Dermis lymphatic vessel endothelial cell (primary cell): ENCODE results near the gene GPSM3. TPM values are rescaled to one million over a fixed set of nuclear protein-coding genes. Genes with fewer than 3 reads are reported as not detected.

Experiments
- total RNA-seq: library from RNA; depleted of rRNA; stranded (reverse); fragments of >200 nt; gene quantifications from 2 replicates; pipeline ENCODE4 v1.2.1, GENCODE V29; 2014

The GPSM3 gene
- 5.9 and 7.5 TPM in 2 replicates for total RNA-seq

GRCh38 chr6:32192608-32193039 lies at the start of gene GPSM3:
TSS of gene GPSM3 (minus strand) at chr6:32192643. CDS start at chr6:32192513, 130 bp downstream.

GRCh38 chr6:32223258-32224235 lies 31.1 kb upstream of the GPSM3 start, which contains the start of gene NOTCH4:
TSS of gene NOTCH4 (minus strand) at chr6:32224067. CDS start at chr6:32223928, 139 bp downstream.

GRCh38 chr6:32190054-32190851 lies 2.2 kb downstream of the GPSM3 start, which contains the start of gene PBX2:
TSS of gene PBX2 (minus strand) at chr6:32190202. CDS start at chr6:32189915, 287 bp downstream.

GRCh38 chr6:32184084-32184640 lies 8.3 kb downstream of the GPSM3 start, which contains the start of gene AGER:
TSS of gene AGER (minus strand) at chr6:32184253. CDS start at chr6:32184222, 31 bp downstream.

GRCh38 chr6:32177788-32178546 lies 14.5 kb downstream of the GPSM3 start, which contains the start of gene RNF5:
TSS of gene RNF5 (plus strand) at chr6:32178405. CDS start at chr6:32178512, 107 bp downstream.

GRCh38 chr6:32175711-32176475 lies 16.6 kb downstream of the GPSM3 start, which contains the start of gene AGPAT1:
TSS of gene AGPAT1 (minus strand) at chr6:32176084. CDS start at chr6:32171496, 4,588 bp downstream.

GRCh38 chr6:32164295-32164694 lies 28.1 kb downstream of the GPSM3 start, which contains the start of gene EGFL8:
TSS of gene EGFL8 (plus strand) at chr6:32164595. CDS start at chr6:32166166, 1,571 bp downstream.

GRCh38 chr6:32153564-32154513 lies 38.6 kb downstream of the GPSM3 start, which contains the start of gene PPT2:
TSS of gene PPT2 (plus strand) at chr6:32154141. CDS start at chr6:32154595, 454 bp downstream.

GRCh38 chr6:32151863-32152768 lies 40.3 kb downstream of the GPSM3 start, which contains the start of gene PRRT1:
TSS of gene PRRT1 (minus strand) at chr6:32151939. CDS start at chr6:32151827, 112 bp downstream.

Other genes starting within 250 kb of the GPSM3 start
- 0.09 and 0.22 TPM in 2 replicates for gene CFB, start 246.5 kb downstream of the GPSM3 start, total RNA-seq
- gene NELFE, start 233.7 kb downstream of the GPSM3 start, total RNA-seq = 68.1 and 76.8 TPM in 2 replicates
- 23.6 and 24.9 TPM in 2 replicates for gene SKIC2, start 233.5 kb downstream of the GPSM3 start, total RNA-seq
- 7.3 and 8.3 TPM in 2 replicates for gene DXO, start 220.5 kb downstream of the GPSM3 start, total RNA-seq
- 1.0 and 1.3 TPM in 2 replicates for gene C4A, start 210.6 kb downstream of the GPSM3 start, total RNA-seq
- gene C4B, start 177.8 kb downstream of the GPSM3 start, total RNA-seq = 1.1 and 1.3 TPM in 2 replicates
- under 0.01 TPM in 2 replicates for gene CYP21A2, start 154.2 kb downstream of the GPSM3 start, total RNA-seq
- gene TNXB, start 83.3 kb downstream of the GPSM3 start, total RNA-seq = 10.1 and 17.2 TPM in 2 replicates
- gene ATF6B, start 64.4 kb downstream of the GPSM3 start, total RNA-seq = 11.9 and 13.2 TPM in 2 replicates
- 6.0 and 7.4 TPM in 2 replicates for gene FKBPL, start 62.4 kb downstream of the GPSM3 start, total RNA-seq
- under 0.01 TPM in 1 of 2 replicates, not detected in the other for gene PRRT1, start 40.7 kb downstream of the GPSM3 start, total RNA-seq
- gene PPT2, start 38.5 kb downstream of the GPSM3 start, total RNA-seq = 53.0 and 75.2 TPM in 2 replicates
- gene EGFL8, start 28.0 kb downstream of the GPSM3 start, total RNA-seq = 1.3 and 2.8 TPM in 2 replicates
- 7.9 and 8.1 TPM in 2 replicates for gene AGPAT1, start 16.6 kb downstream of the GPSM3 start, total RNA-seq
- 46.2 and 61.2 TPM in 2 replicates for gene RNF5, start 14.2 kb downstream of the GPSM3 start, total RNA-seq
- 0.60 and 0.65 TPM in 2 replicates for gene AGER, start 8.4 kb downstream of the GPSM3 start, total RNA-seq
- 40.7 and 42.5 TPM in 2 replicates for gene PBX2, start 2.4 kb downstream of the GPSM3 start, total RNA-seq
- gene NOTCH4, start 31.4 kb upstream of the GPSM3 start, total RNA-seq = 10.6 and 18.9 TPM in 2 replicates
- not detected in 2 replicates for gene TSBP1, start 179.3 kb upstream of the GPSM3 start, total RNA-seq
- not detected in 2 replicates for gene BTNL2, start 214.5 kb upstream of the GPSM3 start, total RNA-seq
- 0.11 TPM in 1 of 2 replicates, not detected in the other for gene HLA-DRA, start 247.2 kb upstream of the GPSM3 start, total RNA-seq